ENCODE measurements around the gene AMER3.

AMER3 gene

DNA sequence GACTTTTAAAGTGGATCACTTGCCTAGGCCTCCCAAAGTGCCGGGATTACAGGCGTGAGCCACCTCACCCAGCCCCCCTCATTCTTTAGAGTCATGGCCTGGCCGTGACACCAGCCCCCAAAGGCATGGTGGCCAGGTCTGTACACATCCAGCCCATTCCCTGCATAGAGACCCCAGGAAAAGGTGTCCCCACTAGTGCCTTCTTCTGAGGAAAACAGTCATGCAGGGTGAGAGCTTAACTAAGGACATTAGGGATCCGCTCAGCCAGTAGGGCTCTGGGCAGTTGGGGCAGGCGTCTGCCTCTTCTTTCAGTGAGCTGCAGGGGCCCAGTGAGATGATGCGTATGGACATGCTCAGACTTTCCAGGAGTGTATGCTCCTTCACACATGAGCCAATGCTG is 5.7 kb upstream of the AMER3 start:
- DNase-seq (ENCODE audit: low spot score): no peak

- DNase-seq (ENCODE audit: low spot score): no peak
These were observed 529 bp upstream of the AMER3 start for GRCh38 chr2:130754811-130755210.

GRCh38 chr2:130756053-130756873 is 923 bp downstream of the AMER3 start:
- no peak for DNase-seq (ENCODE audit: low spot score)

DNA sequence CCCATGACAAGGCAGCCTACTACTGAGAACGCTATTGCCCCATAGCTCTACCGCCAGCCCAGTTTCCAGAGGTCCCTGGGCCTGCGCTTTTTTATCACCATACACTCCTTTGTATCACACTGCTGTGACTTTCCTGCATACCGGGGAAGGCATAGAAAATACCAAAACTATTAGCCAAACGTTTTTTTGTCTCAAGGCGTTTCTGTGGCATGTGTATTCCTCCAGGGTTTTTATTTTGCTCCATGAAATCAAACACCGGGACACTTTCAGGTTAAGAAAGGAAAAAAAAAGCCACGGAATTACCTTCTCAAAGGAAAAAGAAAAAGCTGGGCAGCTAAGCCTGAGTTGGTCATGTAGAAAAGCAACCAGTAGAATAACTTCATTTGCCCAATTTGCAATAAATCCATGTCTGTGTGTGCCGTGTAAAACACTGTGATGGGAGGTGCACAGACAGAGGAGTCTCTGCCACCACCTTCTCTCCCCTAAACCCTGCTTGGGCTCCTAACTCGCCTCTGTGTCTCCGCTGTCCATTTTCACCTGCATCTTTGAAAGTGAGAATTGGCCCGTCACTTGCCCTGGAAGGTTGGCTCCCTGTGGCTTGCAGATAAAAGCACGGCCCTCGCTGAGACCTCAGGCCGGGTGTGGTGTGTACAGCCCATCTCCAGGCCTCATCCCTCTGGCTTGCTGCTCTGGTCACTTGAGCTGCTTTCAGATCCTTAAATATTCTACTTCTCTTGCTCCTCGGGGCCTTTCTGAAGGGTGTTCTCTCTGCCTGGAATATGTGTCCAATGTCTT is 1.7 kb downstream of the AMER3 start:
- DNase-seq (ENCODE audit: low spot score): no peak

- no peak for DNase-seq (ENCODE audit: low spot score)
These were observed 4.8 kb downstream of the AMER3 start for GRCh38 chr2:130759906-130760753.

- no peak for DNase-seq (ENCODE audit: low spot score)
These were observed 5.7 kb downstream of the AMER3 start for GRCh38 chr2:130760754-130761751.

DNA sequence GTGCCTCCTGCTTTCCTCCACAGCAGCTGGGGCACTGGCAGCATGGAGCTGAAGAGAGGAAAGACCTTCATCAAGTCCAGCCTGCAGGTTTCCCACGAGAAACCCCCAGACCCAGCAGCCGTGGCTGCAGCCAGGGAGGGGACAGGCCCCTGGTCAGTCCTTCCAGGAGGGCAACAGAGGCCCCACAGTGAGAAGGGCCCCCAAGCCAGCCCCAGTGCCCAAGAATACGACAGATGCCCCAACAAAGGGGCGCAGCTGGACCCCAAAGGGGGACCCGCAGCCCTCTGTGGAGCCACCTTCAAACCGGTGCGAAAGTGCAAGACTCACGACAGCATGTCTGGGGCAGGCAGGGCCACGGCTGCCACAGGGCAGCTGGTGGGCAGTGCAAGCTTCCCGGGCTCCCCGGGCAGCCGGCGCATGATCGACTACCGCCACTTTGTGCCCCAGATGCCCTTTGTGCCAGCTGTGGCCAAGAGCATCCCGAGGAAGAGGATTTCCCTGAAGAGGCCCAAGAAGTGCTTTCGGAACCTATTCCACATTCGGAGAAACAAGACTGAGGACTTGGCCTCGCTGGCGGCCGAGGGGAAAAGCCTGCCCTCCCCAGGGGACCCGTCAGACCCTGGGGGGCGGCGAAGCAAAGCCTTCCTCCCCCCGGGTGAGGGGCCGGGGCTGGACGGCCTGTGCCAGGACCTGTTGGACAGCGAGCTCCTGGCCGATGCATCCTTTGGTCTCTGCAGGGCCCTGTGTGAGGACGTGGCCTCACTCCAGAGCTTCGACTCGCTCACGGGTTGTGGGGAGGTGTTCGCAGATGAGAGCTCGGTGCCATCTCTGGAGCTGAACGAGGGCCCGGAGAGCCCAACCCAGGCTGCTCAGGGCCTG is 6.9 kb downstream of the AMER3 start:
- DNase-seq (ENCODE audit: low spot score): no peak

DNA sequence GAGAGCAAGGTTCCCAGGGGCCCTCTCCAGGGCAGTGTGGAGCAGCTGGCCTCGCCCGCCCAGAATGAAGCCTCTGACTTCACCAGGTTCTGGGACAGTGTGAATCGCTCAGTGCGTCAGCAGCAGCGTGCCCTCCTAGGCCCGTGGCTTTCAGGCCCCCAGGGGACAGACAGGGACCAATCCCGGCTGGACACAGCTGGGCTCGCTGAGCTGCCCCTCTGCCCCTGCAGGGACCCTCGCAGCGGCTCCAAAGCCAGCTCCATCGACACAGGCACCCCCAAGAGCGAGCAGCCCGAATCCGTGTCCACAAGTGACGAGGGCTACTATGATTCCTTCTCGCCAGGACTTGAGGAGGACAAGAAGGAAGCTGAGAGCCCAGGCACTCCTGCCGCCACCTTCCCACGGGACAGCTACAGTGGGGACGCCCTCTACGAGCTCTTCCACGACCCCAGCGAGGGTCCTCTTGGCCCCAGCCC is 7.6 kb downstream of the AMER3 start:
- no peak for DNase-seq (ENCODE audit: low spot score)

GRCh38 chr2:130763405-130763804 is 8.1 kb downstream of the AMER3 start:
- DNase-seq (ENCODE audit: low spot score): no peak

- no peak for DNase-seq (ENCODE audit: low spot score)
These were observed 8.9 kb downstream of the AMER3 start for GRCh38 chr2:130764035-130764820.

GRCh38 chr2:130764821-130765115 is 9.4 kb downstream of the AMER3 start:
- DNase-seq (ENCODE audit: low spot score): no peak

GRCh38 chr2:130765464-130765863 is 10.1 kb downstream of the AMER3 start:
- DNase-seq (ENCODE audit: low spot score): no peak

GRCh38 chr2:130766037-130766436 is 10.7 kb downstream of the AMER3 start:
- no peak for DNase-seq (ENCODE audit: low spot score)

DNA sequence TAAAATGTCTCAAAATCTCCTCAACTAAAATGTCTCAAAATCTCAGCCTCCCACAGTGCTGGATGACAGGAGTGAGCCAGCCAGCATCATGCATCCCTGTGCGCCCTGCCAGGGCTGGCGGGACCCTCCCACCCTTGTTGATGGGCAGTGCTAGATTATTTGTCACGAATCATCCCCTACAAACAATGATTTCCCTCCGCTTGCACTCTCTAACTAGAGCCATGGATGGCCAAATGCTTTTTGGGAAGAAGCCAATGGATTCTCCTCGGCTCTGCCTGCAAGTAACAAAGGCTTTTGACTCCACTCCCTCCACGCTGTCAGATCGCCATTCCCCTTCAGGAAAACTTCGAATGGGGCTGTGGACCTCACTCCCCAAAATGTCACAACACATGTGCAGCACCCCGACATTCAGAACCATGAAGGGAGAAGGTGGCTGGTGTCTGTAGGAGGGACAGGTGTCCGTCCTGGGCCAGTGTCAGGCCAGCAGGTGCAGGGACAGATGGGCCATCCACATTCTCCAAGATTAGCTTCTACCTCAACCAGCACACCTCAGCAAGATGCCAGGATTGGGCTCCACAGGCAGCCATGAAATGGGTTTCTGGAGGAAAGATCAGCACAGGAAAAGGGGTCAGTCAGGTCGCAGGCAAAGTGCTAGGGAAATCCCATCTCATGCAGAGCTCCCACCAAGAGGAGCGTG is 11.5 kb downstream of the AMER3 start:
- no peak for DNase-seq (ENCODE audit: low spot score)

GRCh38 chr2:130767408-130767775 is 12.1 kb downstream of the AMER3 start:
- DNase-seq (ENCODE audit: low spot score): no peak

DNA sequence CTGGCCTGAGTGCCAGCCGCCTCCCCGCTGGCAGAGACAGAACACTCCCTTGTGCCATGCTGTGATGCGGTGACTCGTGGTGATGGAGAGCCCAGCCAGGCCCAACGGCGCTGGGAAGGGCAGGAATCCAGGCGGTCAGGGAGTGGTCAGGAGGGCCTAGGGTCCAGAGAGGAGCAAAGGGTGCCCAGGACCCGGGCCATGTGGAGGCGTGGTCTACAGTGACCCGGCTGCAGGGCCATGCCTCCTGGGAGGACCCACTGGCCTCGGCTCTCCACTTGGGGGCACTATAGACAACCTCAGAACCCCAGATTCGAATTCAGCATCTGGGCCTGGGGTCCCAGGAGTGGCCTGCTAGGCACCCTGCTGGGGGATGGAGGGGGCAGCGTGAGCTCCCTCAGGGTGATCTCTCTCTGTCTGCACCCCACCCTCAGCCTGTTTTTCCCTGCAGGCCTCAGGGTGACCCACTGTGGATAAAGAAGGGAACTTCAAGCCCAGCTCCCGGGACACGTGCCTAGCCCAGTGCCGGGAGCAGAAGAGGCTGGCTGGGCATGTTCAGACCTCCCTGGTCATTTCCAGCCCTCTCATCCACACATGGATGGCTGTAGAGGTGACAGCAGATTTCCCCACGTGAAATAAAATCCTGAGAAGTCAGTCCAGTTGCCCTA is 13.0 kb downstream of the AMER3 start:
- DNase-seq (ENCODE audit: low spot score): no peak

- DNase-seq (ENCODE audit: low spot score): no peak
These were observed 14.1 kb downstream of the AMER3 start for GRCh38 chr2:130769343-130769907.

GRCh38 chr2:130776550-130776949 is 21.2 kb downstream of the AMER3 start:
- no peak for DNase-seq (ENCODE audit: low spot score)
